Activated T-helper 17 cell treated with anti-CD3 and anti-CD28 coated beads, Interleukin-2, amount 50 U/mL, for 72 hours (primary cell): ENCODE measurements around the gene AP1M1. TPM values are rescaled to one million over a fixed set of nuclear protein-coding genes. Genes with fewer than 3 reads are reported as not detected.

Source experiments
- ATAC-seq: fragments of 150-1000 bp; cut with Tn5 transposase; replicated peaks from 2 replicates; pipeline ENCODE4 v1.10.0; 2021; ENCODE audit warnings: mild to moderate bottlenecking, moderate library complexity
- H3K27ac Mint-ChIP-seq: one replicate; pipeline ENCODE4 v1.8.0; 2022; ENCODE audit warnings: mixed read lengths
- H3K27me3 Mint-ChIP-seq: one replicate; pipeline ENCODE4 v1.8.0; 2022; ENCODE audit warnings: mixed read lengths
- H3K36me3 Mint-ChIP-seq: one replicate; pipeline ENCODE4 v1.8.0; 2022; ENCODE audit warnings: low read depth, mild to moderate bottlenecking, mixed read lengths
- H3K4me1 Mint-ChIP-seq: one replicate; pipeline ENCODE4 v1.8.0; 2022; ENCODE audit warnings: mixed read lengths
- H3K4me3 Mint-ChIP-seq: one replicate; pipeline ENCODE4 v1.8.0; 2022; ENCODE audit warnings: mild to moderate bottlenecking, mixed read lengths
- H3K9me3 Mint-ChIP-seq: one replicate; pipeline ENCODE4 v1.8.0; 2022; ENCODE audit warnings: mixed read lengths
- total RNA-seq, 2 donors: library from RNA; stranded (reverse); gene quantifications; one replicate each; pipeline ENCODE4 v1.2.3, GENCODE V29; 2022

Gene AP1M1
- total RNA-seq, 2 donors from 2014 or later, result 103 to 110 TPM

DNA sequence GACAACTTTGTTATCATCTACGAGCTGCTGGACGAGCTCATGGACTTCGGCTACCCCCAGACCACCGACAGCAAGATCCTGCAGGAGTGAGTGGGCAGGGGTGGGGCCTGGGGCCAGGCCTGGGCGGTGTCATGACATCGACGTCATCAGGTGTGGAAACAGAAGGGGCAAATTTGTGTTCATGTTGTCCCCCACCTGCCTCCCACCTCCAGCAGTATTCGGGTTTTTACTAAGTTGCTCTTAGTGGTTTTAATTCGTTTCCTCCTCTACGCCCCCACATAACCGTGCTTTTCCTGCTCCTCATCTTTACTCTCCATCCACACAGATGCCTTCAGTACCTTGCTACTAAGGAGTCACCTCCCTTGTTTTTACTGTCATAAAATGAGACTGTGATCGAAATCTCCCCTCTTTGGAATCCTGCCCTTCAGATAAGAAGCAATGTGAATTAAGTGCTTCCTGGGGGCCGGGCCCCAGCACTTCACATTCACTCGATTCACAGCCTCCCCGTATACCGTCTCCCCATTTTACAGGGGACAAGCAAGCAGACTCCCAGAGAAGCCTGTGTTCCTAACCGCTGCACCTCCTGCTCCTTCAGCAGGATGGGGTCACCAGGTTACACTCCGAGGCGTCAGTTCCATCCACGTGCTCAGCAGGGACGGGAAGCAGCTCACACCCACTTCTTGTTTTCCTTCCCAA lies 10.5 kb downstream of the AP1M1 start:
- Mint-ChIP-seq H3K4me3 (peak overlapping the region; percentile 44), H3K4me1 (peaks cover 40% of the 10 kb centered on the region), H3K27me3 (no peaks in the 10 kb centered on the region), H3K9me3 (no peaks in the 10 kb centered on the region), H3K27ac (peak overlapping the region; percentile 83), H3K36me3 (peaks cover 96% of the 10 kb centered on the region)
- ATAC-seq, result peak; percentile 65

GRCh38 chr19:16208847-16209665 lies 11.3 kb downstream of the AP1M1 start:
- peaks cover 48% of the 10 kb centered on the region for H3K4me1 Mint-ChIP-seq
- no peaks in the 10 kb centered on the region for H3K27me3 Mint-ChIP-seq
- H3K4me3 Mint-ChIP-seq, result no peak overlapping the region

DNA sequence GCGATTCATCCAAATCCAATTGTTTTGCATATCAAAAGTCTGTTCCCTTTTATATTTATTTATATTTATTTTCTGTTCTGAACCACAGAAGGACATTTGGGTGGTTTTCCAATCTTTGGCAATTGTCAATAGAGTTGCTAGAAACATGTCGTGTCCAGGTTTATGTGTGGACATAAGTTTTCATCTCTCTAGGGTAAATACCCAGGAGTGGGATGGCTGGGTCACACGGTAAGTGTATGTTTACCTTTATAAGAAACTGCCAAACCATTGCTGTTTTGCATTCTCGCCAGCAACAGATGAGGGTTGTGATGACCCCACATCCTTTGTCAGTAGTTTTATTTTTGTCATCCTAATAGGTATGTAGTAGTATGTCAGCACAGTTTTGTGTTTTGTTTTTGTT lies 12.5 kb downstream of the AP1M1 start:
- Mint-ChIP-seq H3K9me3 (no peaks in the 10 kb centered on the region), H3K27me3 (no peaks in the 10 kb centered on the region), H3K36me3 (peaks cover 93% of the 10 kb centered on the region)

More at GRCh38 chr19:16208847-16209665, 11.3 kb downstream of the AP1M1 start:
- Mint-ChIP-seq H3K36me3 (peaks cover 96% of the 10 kb centered on the region), H3K9me3 (no peaks in the 10 kb centered on the region), H3K27ac (no peak overlapping the region)
- no peak for ATAC-seq

DNA sequence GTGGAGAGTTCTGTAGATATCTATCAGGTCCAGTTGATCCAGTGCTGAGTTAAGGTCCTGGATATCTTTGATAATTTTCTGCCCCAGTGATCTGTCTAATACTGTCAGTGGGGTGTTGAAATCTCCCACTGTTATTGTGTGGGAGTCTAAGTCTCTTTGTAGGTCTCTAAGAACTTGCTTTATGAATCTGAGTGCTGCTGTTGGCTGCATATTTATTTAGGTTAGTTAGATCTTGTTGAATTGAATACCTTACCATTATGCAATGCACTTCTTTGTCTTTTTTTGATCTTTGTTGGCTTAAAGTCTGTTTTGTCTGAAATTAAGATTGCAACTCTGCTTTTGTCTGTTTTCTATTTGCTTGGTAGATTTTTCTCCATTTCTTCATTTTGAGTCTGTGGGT lies 15.4 kb downstream of the AP1M1 start:
- ATAC-seq, result no peak
- no peak overlapping the region for H3K4me3 Mint-ChIP-seq
- no peaks in the 10 kb centered on the region for H3K9me3 Mint-ChIP-seq
- H3K27ac Mint-ChIP-seq, result peak overlapping the region; percentile 8
- no peaks in the 10 kb centered on the region for H3K27me3 Mint-ChIP-seq
- H3K36me3 Mint-ChIP-seq, result peaks cover 95% of the 10 kb centered on the region
- peaks cover 53% of the 10 kb centered on the region for H3K4me1 Mint-ChIP-seq

More for the DNA sequence above, 12.5 kb downstream of the AP1M1 start:
- peaks cover 48% of the 10 kb centered on the region for H3K4me1 Mint-ChIP-seq
- no peak for ATAC-seq
- no peak overlapping the region for H3K4me3 Mint-ChIP-seq
- no peak overlapping the region for H3K27ac Mint-ChIP-seq

DNA sequence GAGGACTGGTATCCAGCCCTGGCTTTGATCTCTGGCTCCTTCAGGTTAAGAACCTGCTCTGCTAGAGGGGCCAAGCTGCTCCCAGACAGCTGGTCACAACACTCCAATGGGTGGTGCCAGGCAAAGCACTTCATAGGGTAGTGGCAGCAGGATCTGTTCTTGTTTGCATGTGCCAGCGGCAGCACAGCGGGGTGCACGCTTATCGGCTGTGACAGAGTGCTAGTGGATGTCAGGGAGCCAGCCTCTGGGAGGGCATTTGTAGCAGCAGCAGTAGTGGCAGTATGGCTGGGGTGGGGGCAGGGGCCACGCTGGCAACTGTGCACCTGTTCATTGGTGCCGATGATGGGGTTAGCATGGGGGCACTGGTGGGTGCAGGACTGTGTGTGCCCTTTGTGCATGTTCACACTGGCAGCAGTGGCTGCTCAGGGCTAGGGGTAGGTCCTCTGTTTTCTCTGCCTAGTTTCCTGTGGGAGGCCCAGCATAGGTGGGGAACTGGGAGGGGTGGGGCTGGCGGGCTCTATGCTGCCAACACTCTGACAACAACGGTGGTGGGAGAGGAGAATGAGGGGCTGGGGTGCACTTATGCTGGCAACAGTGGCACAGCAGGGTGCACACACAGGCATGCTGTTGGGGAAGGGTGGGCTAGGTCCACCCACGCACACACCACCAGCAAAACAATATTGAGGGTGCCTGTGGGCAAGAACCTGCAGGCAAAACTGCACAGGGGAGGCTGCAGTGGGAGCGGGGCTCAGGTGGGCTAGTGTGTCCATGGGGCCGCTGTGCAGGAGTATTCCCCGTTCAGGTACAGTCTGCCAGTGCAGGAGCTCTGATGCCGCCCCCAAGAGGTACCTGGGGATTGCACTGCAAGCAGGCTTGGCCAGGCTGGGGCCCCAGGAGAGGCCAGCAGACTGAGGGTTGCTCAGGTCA lies 19.3 kb downstream of the AP1M1 start:
- peaks cover 5% of the 10 kb centered on the region for H3K9me3 Mint-ChIP-seq
- H3K4me1 Mint-ChIP-seq, result peaks cover 36% of the 10 kb centered on the region
- H3K36me3 Mint-ChIP-seq, result peaks cover 95% of the 10 kb centered on the region
- H3K27ac Mint-ChIP-seq, result peak overlapping the region; percentile 80
- peak overlapping the region; percentile 28 for H3K4me3 Mint-ChIP-seq
- H3K27me3 Mint-ChIP-seq, result no peaks in the 10 kb centered on the region
- no peak for ATAC-seq

DNA sequence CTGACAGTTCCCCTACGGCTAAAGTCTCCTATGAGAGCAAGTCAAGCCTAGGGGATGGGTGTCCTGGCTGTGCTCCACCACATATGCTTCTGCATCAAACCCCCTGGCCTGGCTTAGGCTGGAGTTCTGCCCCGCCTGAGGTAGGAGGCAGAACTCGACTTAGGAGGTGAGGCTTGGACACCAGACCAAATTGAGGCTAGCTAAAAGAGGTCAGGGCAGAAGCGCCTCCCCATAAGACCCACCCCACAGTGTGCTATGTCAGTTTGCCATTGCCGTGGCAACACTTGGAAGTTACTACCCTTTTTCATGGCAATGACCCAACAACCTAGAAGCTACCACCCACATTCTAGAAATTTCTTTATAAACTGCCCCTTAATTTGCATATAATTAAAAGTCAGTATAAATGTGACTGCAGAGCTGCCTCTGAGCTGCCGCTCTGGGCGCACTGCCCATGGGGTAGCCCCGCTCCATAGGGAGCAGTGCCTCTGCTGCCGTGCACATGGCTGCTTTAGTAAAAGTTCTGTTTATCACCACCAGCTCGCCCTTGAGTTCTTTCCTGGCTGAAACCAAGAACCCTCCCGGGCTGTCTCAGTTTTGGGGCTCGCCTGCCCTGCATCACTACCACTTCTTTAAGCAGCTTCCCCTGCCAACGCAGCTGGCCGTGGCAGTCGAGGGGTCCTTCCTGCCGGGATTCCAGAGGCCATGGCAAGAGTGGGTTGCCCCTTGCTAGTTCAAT lies 20.2 kb downstream of the AP1M1 start:
- peaks cover 5% of the 10 kb centered on the region for H3K9me3 Mint-ChIP-seq
- H3K4me1 Mint-ChIP-seq, result peaks cover 27% of the 10 kb centered on the region
- no peak overlapping the region for H3K27ac Mint-ChIP-seq
- peaks cover 95% of the 10 kb centered on the region for H3K36me3 Mint-ChIP-seq
- no peak overlapping the region for H3K4me3 Mint-ChIP-seq
- ATAC-seq, result no peak
- H3K27me3 Mint-ChIP-seq, result no peaks in the 10 kb centered on the region

DNA sequence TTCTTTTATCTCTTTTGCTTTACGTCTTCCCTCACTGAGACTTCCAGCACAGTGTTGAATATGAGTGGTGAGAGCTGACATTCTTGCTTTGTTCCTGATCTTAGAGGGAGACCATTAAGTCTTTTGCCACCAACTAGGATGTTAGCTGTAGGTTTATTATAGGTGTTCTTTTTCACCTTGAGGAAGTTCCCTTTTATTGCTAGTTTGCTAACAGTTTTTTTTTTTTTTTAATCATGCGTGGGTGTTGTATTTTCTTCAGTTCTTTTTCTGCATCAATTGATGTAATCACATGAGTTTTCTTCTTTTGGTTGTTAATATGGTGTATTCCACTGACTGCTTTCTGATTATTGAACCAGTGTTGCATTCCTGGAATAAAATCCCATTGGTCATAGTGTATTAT lies 21.1 kb downstream of the AP1M1 start:
- no peak for ATAC-seq
- peaks cover 5% of the 10 kb centered on the region for H3K9me3 Mint-ChIP-seq

GRCh38 chr19:16222806-16223205 lies 25.1 kb downstream of the AP1M1 start:
- Mint-ChIP-seq H3K27ac (no peak overlapping the region), H3K4me3 (no peak overlapping the region), H3K9me3 (peaks cover 5% of the 10 kb centered on the region), H3K36me3 (peaks cover 71% of the 10 kb centered on the region), H3K27me3 (no peaks in the 10 kb centered on the region), H3K4me1 (no peaks in the 10 kb centered on the region)
- no peak for ATAC-seq

More for the DNA sequence above, 21.1 kb downstream of the AP1M1 start:
- Mint-ChIP-seq H3K4me1 (peaks cover 18% of the 10 kb centered on the region), H3K36me3 (peaks cover 94% of the 10 kb centered on the region), H3K4me3 (no peak overlapping the region), H3K27me3 (no peaks in the 10 kb centered on the region), H3K27ac (no peak overlapping the region)

GRCh38 chr19:16223746-16224145 lies 26.0 kb downstream of the AP1M1 start:
- ATAC-seq, result no peak
- H3K36me3 Mint-ChIP-seq, result peaks cover 62% of the 10 kb centered on the region
- no peaks in the 10 kb centered on the region for H3K4me1 Mint-ChIP-seq
- H3K4me3 Mint-ChIP-seq, result no peak overlapping the region
- no peaks in the 10 kb centered on the region for H3K27me3 Mint-ChIP-seq
- H3K9me3 Mint-ChIP-seq, result peaks cover 5% of the 10 kb centered on the region
- no peak overlapping the region for H3K27ac Mint-ChIP-seq

GRCh38 chr19:16224293-16225045 lies 26.8 kb downstream of the AP1M1 start:
- ATAC-seq, result no peak
- peaks cover 5% of the 10 kb centered on the region for H3K9me3 Mint-ChIP-seq
- H3K4me1 Mint-ChIP-seq, result peaks cover under 1% of the 10 kb centered on the region
- H3K4me3 Mint-ChIP-seq, result no peak overlapping the region
- H3K36me3 Mint-ChIP-seq, result peaks cover 57% of the 10 kb centered on the region
- no peaks in the 10 kb centered on the region for H3K27me3 Mint-ChIP-seq
- no peak overlapping the region for H3K27ac Mint-ChIP-seq

DNA sequence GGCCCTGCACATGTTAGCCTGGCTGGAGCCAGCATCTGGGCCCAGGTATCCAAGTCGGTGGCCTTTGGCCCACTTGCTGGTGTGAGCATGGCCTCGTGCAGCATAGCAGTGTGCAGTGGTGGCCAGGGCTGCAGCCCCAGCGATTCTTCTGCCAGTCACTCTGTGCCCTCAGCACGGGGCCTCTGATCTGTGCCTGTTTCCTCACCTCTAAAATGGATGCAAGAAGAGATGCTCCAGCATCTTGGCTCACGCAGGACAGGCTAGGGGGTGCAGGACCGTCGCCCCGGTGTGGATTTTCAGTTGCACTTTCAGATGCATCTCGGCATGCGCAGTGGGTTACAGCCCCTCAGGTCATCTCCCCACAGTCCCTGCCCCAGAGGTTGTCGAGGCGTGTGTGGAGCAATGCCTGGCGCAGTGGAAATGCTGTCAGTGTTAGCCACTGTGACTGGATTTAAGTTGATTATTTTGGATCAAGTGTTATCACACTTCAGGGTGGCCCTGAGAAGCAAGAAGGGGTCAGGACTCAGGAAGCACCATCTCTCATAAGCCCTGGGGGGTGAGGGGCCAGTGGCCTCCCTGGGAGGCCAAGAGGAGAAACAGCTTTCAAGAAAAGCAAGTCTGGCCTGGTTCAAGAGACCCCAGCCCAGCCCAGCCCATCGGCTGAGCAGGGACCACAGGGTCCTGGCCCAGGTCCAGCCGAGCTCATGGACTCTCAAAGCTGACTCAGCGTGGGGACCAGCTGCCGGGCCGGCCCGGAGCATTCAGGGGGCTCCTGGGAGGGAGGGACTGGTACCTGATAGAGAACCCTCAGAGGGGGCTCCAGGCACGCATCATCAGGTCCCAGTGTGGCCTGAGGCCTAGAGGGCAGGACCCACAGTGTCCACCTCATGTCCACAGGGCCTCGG lies 27.8 kb downstream of the AP1M1 start:
- no peak for ATAC-seq
- Mint-ChIP-seq H3K9me3 (peaks cover 5% of the 10 kb centered on the region), H3K4me3 (no peak overlapping the region), H3K4me1 (peaks cover 5% of the 10 kb centered on the region), H3K36me3 (peaks cover 57% of the 10 kb centered on the region), H3K27ac (no peak overlapping the region), H3K27me3 (no peaks in the 10 kb centered on the region)

DNA sequence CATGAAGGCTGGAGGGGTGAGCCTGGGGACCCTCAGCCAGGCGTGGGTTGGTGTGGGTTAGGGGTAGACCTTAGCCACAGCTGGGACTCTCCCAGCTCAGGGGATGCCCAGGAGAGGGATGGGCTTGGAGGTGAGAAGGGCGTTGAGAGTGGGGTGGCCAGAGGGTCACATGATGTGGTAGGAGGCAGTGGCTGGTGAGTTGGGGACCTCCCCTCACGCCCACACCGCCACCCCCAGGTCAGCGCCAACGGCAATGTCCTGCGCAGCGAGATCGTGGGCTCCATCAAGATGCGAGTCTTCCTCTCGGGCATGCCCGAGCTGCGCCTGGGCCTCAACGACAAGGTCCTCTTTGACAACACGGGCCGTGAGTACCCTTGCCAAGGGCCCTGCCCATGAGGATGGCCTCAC lies 28.5 kb downstream of the AP1M1 start:
- H3K27me3 Mint-ChIP-seq, result no peaks in the 10 kb centered on the region
- no peaks in the 10 kb centered on the region for H3K9me3 Mint-ChIP-seq
- peaks cover 57% of the 10 kb centered on the region for H3K36me3 Mint-ChIP-seq
- no peak for ATAC-seq
- H3K4me3 Mint-ChIP-seq, result no peak overlapping the region
- peaks cover 5% of the 10 kb centered on the region for H3K4me1 Mint-ChIP-seq
- H3K27ac Mint-ChIP-seq, result no peak overlapping the region
